CD14-positive monocyte (primary cell): ENCODE data around the gene ARHGEF10L. TPM values are rescaled to one million over a fixed set of nuclear protein-coding genes. Genes with fewer than 3 reads are reported as not detected.
"Not testable (repeated sequence)": the region's sequence is repeated elsewhere in the genome, so short reads cannot be mapped to it uniquely, and the experiment has no call there.

Experiments
- DNase-seq, 3 donors: peaks; one replicate each; pipeline ENCODE4 v3.0.0-alpha.2; 2011 to 2022
- H2AFZ ChIP-seq: 2 replicates; pipeline ENCODE4 v1.6.0; 2012; ENCODE audit warnings: mild to moderate bottlenecking, low read depth, low read length, inconsistent platforms; ENCODE audit not compliant: insufficient read depth, poor library complexity, severe bottlenecking
- H3K27ac ChIP-seq, 2 donors: 1 replicate in 1 of 2; 2 replicates in 1 of 2; pipeline ENCODE4 v1.5.1; 2012 to 2013; ENCODE audit warnings: low read length in 2 of 2, control low read depth in 1 of 2, inconsistent platforms in 1 of 2, low read depth in 1 of 2, mild to moderate bottlenecking in 1 of 2
- H3K27me3 ChIP-seq, 2 donors: one replicate each; pipeline versions ENCODE4 v1.6.0 to v1.6.1; 2011 to 2013; ENCODE audit warnings: low read length in 2 of 2; ENCODE audit not compliant: control insufficient read depth in 2 of 2, insufficient read depth in 2 of 2
- H3K36me3 ChIP-seq, 2 donors: replicated peaks in 1 of 2; 1 replicate in 1 of 2; 2 replicates in 1 of 2; pipeline versions ENCODE4 v1.5.1 to v1.6.1; 2012 to 2013; ENCODE audit warnings: low read length in 2 of 2, control low read depth in 1 of 2, inconsistent platforms in 1 of 2, mild to moderate bottlenecking in 1 of 2; ENCODE audit not compliant: insufficient read depth in 2 of 2, control insufficient read depth in 1 of 2
- H3K4me1 ChIP-seq, 2 donors: 1 replicate in 1 of 2; 2 replicates in 1 of 2; pipeline versions ENCODE4 v1.5.1 to v1.6.1; 2012 to 2013; ENCODE audit warnings: low read length in 2 of 2, control low read depth in 1 of 2, inconsistent platforms in 1 of 2, mild to moderate bottlenecking in 1 of 2, moderate library complexity in 1 of 2; ENCODE audit not compliant: insufficient read depth in 2 of 2, control insufficient read depth in 1 of 2
- H3K4me2 ChIP-seq: replicated peaks from 2 replicates; pipeline ENCODE3; 2012; ENCODE audit warnings: low read length, moderate library complexity, mild to moderate bottlenecking; ENCODE audit not compliant: poor library complexity, severe bottlenecking; ENCODE audit errors: extremely low read depth
- H3K4me3 ChIP-seq, 3 experiments: fragments of 200-600 bp in 1 of 3; sonication (generic) in 1 of 3; replicated peaks in 1 of 3; 1 replicate in 2 of 3; 2 replicates in 1 of 3; pipeline ENCODE4 v1.5.1; 2011 to 2013; ENCODE audit warnings: low read length in 3 of 3, mild to moderate bottlenecking in 3 of 3, control low read depth in 2 of 3, low read depth in 2 of 3, inconsistent platforms in 1 of 3, moderate library complexity in 1 of 3
- H3K79me2 ChIP-seq: 2 replicates; pipeline ENCODE4 v1.6.0; 2012; ENCODE audit warnings: mild to moderate bottlenecking, control low read depth, inconsistent platforms, low read length, moderate library complexity; ENCODE audit not compliant: insufficient read depth
- H3K9ac ChIP-seq: 2 replicates; pipeline ENCODE4 v1.6.0; 2017; ENCODE audit warnings: low read length, mild to moderate bottlenecking; ENCODE audit not compliant: insufficient read depth, poor library complexity, severe bottlenecking
- H3K9me3 ChIP-seq, 2 donors: replicated peaks in 1 of 2; 1 replicate in 1 of 2; 2 replicates in 1 of 2; pipeline versions ENCODE4 v1.5.1 to v1.6.1; 2012 to 2013; ENCODE audit warnings: low read length in 2 of 2, control low read depth in 1 of 2; ENCODE audit not compliant: control insufficient read depth in 1 of 2, insufficient read depth in 1 of 2
- H4K20me1 ChIP-seq: 2 replicates; pipeline ENCODE4 v1.6.0; 2012; ENCODE audit warnings: mild to moderate bottlenecking, low read length, control low read depth, moderate library complexity; ENCODE audit not compliant: insufficient read depth
- H3K27ac Mint-ChIP-seq, 7 donors: one replicate each; pipeline ENCODE4 v1.8.0; 2020; ENCODE audit warnings: mild to moderate bottlenecking in 7 of 7, mixed read lengths in 7 of 7, moderate library complexity in 6 of 7, inconsistent platforms in 2 of 7
- H3K27me3 Mint-ChIP-seq, 3 donors: one replicate each; pipeline ENCODE4 v1.8.0; 2021 to 2022; ENCODE audit warnings: low read depth in 3 of 3, mild to moderate bottlenecking in 3 of 3, mixed read lengths in 3 of 3, moderate library complexity in 3 of 3, inconsistent platforms in 1 of 3
- H3K36me3 Mint-ChIP-seq, 2 donors: one replicate each; pipeline ENCODE4 v1.8.0; 2020; ENCODE audit warnings: mixed read lengths in 2 of 2, inconsistent platforms in 1 of 2, mild to moderate bottlenecking in 1 of 2
- H3K4me1 Mint-ChIP-seq: one replicate; pipeline ENCODE4 v1.8.0; 2020; ENCODE audit warnings: mild to moderate bottlenecking, mixed read lengths
- H3K4me3 Mint-ChIP-seq, 2 donors: one replicate each; pipeline ENCODE4 v1.8.0; 2020; ENCODE audit warnings: mild to moderate bottlenecking in 2 of 2, mixed read lengths in 2 of 2, moderate library complexity in 1 of 2
- H3K9me3 Mint-ChIP-seq, 7 donors: one replicate each; pipeline ENCODE4 v1.8.0; 2020 to 2022; ENCODE audit warnings: mixed read lengths in 7 of 7, mild to moderate bottlenecking in 6 of 7, moderate library complexity in 6 of 7, inconsistent platforms in 2 of 7
- WGBS: methylation state at CpG from one replicate; pipeline ENCODE4 v1.1.5; 2013; ENCODE audit warnings: missing lambda C conversion rate; ENCODE audit not compliant: insufficient coverage; 5-methylcytosine and 5-hydroxymethylcytosine counted together
- intact Hi-C, 2 donors: fragments of 100-400 bp; cut with micrococcal nuclease; formaldehyde crosslinking; loops; one replicate each; pipeline versions ENCODE4 v1.15.0 to v1.15.1; 2023
- polyA plus RNA-seq, 3 donors: library from polyadenylated mRNA; depleted of rRNA in 1 of 3; unstranded in 2 of 3; stranded (reverse) in 1 of 3; fragments of 300-500 nt in 2 of 3; fragments of >200 nt in 1 of 3; fragmentation: Illumina TruSeq in 2 of 3; gene quantifications; 1 replicate in 2 of 3; 2 replicates in 1 of 3; pipeline ENCODE4 v1.2.3, GENCODE V29; 2012 to 2021
- TF ChIP-seq, protein P1 (sequence below): fragments of 200-600 bp; IDR thresholded peaks from one replicate; pipeline ENCODE4 v1.8.0; 2022; ENCODE audit warnings: antibody characterized with exemption, mild to moderate bottlenecking

The ARHGEF10L gene
- polyA plus RNA-seq, 3 donors, result 20.7 to 95.7 (median 23.7) TPM

DNA sequence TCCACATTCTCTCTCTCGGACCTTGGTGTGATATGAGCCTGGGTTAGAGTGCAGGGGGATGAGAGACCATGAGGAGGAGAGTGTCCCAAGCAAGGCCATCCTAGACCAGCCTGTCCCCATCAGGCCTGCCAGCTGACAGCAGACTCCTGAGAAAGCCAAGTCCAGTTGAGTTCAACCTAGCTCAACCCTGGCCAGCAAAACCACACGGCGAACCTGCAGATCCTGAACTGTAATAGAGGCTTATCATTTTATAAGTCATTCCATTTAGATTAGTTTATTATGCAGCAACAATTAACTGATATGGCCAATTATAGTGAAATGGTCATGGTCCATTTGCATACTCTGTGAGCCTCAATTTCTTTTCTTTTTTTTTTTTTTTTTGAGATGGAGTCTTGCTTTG, 36.4 kb upstream of the ARHGEF10L start:
- H3K27ac Mint-ChIP-seq, result no peak overlapping the region
- DNase-seq, result no peak
- intact Hi-C loops, result loop anchor here in 1 of 2 donors (5.0 kb wide), 1 partner anchor 104 kb away; no protein-coding TSS in a partner anchor
- Histone ChIP-seq H3K4me1 (no peaks in the 10 kb centered on the region), H3K27me3 (no peaks in the 10 kb centered on the region), H3K4me3 (no peak overlapping the region), H2AFZ (no peak overlapping the region), H3K9me3 (no peaks in the 10 kb centered on the region), H3K36me3 (no peaks in the 10 kb centered on the region), H3K27ac (no peak overlapping the region), H4K20me1 (no peaks in the 10 kb centered on the region), H3K79me2 (no peaks in the 10 kb centered on the region), H3K9ac (no peak overlapping the region), H3K4me2 (no peak overlapping the region)
- peaks cover 5% of the 10 kb centered on the region for H3K4me1 Mint-ChIP-seq
- H3K27me3 Mint-ChIP-seq, result peaks cover 10 to 23% (median 10%) of the 10 kb centered on the region in 3 donors
- no peak overlapping the region for H3K4me3 Mint-ChIP-seq
- peaks cover 0 to 4% (median 0%) of the 10 kb centered on the region in 7 donors for H3K9me3 Mint-ChIP-seq
- no peaks in the 10 kb centered on the region for H3K36me3 Mint-ChIP-seq
- TF ChIP-seq, protein P1, sequence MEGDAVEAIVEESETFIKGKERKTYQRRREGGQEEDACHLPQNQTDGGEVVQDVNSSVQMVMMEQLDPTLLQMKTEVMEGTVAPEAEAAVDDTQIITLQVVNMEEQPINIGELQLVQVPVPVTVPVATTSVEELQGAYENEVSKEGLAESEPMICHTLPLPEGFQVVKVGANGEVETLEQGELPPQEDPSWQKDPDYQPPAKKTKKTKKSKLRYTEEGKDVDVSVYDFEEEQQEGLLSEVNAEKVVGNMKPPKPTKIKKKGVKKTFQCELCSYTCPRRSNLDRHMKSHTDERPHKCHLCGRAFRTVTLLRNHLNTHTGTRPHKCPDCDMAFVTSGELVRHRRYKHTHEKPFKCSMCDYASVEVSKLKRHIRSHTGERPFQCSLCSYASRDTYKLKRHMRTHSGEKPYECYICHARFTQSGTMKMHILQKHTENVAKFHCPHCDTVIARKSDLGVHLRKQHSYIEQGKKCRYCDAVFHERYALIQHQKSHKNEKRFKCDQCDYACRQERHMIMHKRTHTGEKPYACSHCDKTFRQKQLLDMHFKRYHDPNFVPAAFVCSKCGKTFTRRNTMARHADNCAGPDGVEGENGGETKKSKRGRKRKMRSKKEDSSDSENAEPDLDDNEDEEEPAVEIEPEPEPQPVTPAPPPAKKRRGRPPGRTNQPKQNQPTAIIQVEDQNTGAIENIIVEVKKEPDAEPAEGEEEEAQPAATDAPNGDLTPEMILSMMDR, result no peak
- no CpG with 5 or more reads among the region's 3 CpGs for WGBS

DNA sequence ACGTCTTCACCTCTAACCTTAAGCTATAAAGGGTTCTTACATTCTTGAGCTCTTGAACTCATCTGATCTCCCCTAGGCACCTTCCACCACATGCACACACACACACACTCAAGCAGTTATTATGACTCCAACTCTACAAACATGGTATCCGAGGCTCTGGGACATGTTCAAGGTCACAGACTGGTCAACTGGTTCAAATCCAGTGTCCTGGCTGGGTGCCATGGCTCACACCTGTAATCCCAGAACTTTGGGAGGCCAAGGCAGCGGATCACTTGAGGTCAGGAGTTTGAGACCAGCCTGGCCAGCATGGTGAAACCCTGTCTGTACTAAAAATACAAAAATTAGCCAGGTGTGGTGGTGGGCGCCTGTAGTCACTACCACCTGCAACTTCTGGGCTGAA, 32.3 kb upstream of the ARHGEF10L start:
- H3K4me2 ChIP-seq, H3K79me2 ChIP-seq, H3K27ac ChIP-seq, H3K27me3 ChIP-seq, H3K9ac ChIP-seq, H4K20me1 ChIP-seq, intact Hi-C loops, H3K36me3 Mint-ChIP-seq, H3K4me3 Mint-ChIP-seq, DNase-seq, H3K27ac Mint-ChIP-seq, H3K4me3 ChIP-seq, H2AFZ ChIP-seq, H3K36me3 ChIP-seq, H3K9me3 ChIP-seq, H3K9me3 Mint-ChIP-seq: not testable (repeated sequence)
- 90% methylated on average over 3 of the region's 4 CpGs for WGBS
- peaks cover 11 to 12% of the 10 kb centered on the region in 2 donors for H3K4me1 ChIP-seq
- Mint-ChIP-seq H3K4me1 (peaks cover 18% of the 10 kb centered on the region), H3K27me3 (peaks cover 2 to 11% (median 9%) of the 10 kb centered on the region in 3 donors)
